Large intestine (tissue), 3 donors: ENCODE results near the gene SF3B4. TPM values are rescaled to one million over a fixed set of nuclear protein-coding genes. Genes with fewer than 3 reads are reported as not detected.

Experiments
- DNase-seq, 2 donors: peaks; one replicate each; pipeline versions ENCODE4 v3.0.0 to v3.0.0-alpha.2; 2013
- H3K27ac ChIP-seq: one replicate; pipeline ENCODE4 v1.5.1; 2013; ENCODE audit warnings: low read length
- H3K27me3 ChIP-seq: 2 replicates; pipeline ENCODE4 v1.6.1; 2013; ENCODE audit warnings: low read length; ENCODE audit not compliant: control insufficient read depth, insufficient read depth
- H3K36me3 ChIP-seq: 2 replicates; pipeline ENCODE4 v1.6.1; 2013; ENCODE audit warnings: low read length; ENCODE audit not compliant: control insufficient read depth, insufficient read depth
- H3K4me1 ChIP-seq: one replicate; pipeline ENCODE4 v1.6.1; 2013; ENCODE audit warnings: low read length; ENCODE audit not compliant: control insufficient read depth, insufficient read depth
- H3K4me3 ChIP-seq: one replicate; pipeline ENCODE4 v1.5.1; 2013; ENCODE audit warnings: low read length
- H3K9me3 ChIP-seq: one replicate; pipeline ENCODE4 v1.6.1; 2013; ENCODE audit warnings: mild to moderate bottlenecking, low read depth, low read length, moderate library complexity; ENCODE audit not compliant: control insufficient read depth
- whole genome bisulfite sequencing: methylation state at CpG from one replicate; pipeline ENCODE4 v1.1.5; 2013; ENCODE audit warnings: low lambda C conversion rate; ENCODE audit not compliant: insufficient coverage; 5-methylcytosine and 5-hydroxymethylcytosine counted together
- polyA plus RNA-seq: library from polyadenylated mRNA; unstranded; fragments of 120-200 nt; gene quantifications from one replicate; pipeline ENCODE4 v1.2.1, GENCODE V29; 2013

Gene SF3B4
- polyA plus RNA-seq, 1 donor: 57.3 TPM

- Histone ChIP-seq H3K27ac (peak within 1 kb of the TSS; percentile 98), H3K4me1 (peaks cover 64% of the 10 kb centered on the region), H3K9me3 (no peaks in the 10 kb centered on the region), H3K27me3 (no peaks in the 10 kb centered on the region), H3K4me3 (peak within 1 kb of the TSS; percentile 80), H3K36me3 (peaks cover 27% of the 10 kb centered on the region)
- WGBS: no CpG with 5 or more reads among the region's 18 CpGs
- DNase-seq: peak; percentile 86 to 94
Observed at GRCh38 chr1:149936170-149936991, 8.8 kb upstream of the SF3B4 start, which contains the start of gene MTMR11. TSS of gene MTMR11 (minus strand) at chr1:149936879. CDS start at chr1:149936647, 232 bp downstream.

DNA sequence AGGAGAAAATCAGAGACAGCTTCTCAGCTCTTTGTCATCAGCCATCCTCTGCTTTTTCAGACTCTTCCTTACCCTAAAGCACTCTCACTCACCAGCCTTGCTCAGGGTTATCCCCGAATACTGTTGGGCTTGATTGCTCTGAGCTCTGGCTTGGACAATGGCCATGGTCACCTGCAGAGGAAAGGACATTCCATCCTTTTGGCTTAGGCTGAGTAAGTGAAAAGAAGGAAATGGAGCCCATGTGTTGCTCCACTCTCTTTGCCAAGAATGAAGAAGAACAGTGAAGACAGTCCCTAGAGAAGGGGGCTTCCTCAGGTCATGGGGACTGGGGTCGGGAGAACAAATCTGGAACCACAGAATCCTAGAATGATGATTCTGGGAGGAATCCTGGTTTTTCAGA lies 6.8 kb upstream of the SF3B4 start:
- no peaks in the 10 kb centered on the region for H3K9me3 ChIP-seq
- WGBS: no CpG with 5 or more reads among the region's 2 CpGs
- H3K4me1 ChIP-seq: peaks cover 66% of the 10 kb centered on the region
- peaks cover 48% of the 10 kb centered on the region for H3K36me3 ChIP-seq
- no peaks in the 10 kb centered on the region for H3K27me3 ChIP-seq
- peak overlapping the region; percentile 80 for H3K4me3 ChIP-seq
- no peak overlapping the region for H3K27ac ChIP-seq
- no peak for DNase-seq

GRCh38 chr1:149933208-149933607 lies 5.6 kb upstream of the SF3B4 start:
- WGBS: no CpG with 5 or more reads among the region's 4 CpGs
- DNase-seq: no peak
- H3K27ac ChIP-seq: peak overlapping the region; percentile 30
- H3K4me3 ChIP-seq: no peak overlapping the region
- H3K27me3 ChIP-seq: no peaks in the 10 kb centered on the region
- peaks cover 56% of the 10 kb centered on the region for H3K36me3 ChIP-seq
- H3K4me1 ChIP-seq: peaks cover 70% of the 10 kb centered on the region
- no peaks in the 10 kb centered on the region for H3K9me3 ChIP-seq

- Histone ChIP-seq H3K4me3 (no peak overlapping the region), H3K36me3 (peaks cover 56% of the 10 kb centered on the region)
- 60% methylated on average over 1 of the region's 8 CpGs for WGBS
Observed at GRCh38 chr1:149932474-149932873, 4.9 kb upstream of the SF3B4 start.

DNA sequence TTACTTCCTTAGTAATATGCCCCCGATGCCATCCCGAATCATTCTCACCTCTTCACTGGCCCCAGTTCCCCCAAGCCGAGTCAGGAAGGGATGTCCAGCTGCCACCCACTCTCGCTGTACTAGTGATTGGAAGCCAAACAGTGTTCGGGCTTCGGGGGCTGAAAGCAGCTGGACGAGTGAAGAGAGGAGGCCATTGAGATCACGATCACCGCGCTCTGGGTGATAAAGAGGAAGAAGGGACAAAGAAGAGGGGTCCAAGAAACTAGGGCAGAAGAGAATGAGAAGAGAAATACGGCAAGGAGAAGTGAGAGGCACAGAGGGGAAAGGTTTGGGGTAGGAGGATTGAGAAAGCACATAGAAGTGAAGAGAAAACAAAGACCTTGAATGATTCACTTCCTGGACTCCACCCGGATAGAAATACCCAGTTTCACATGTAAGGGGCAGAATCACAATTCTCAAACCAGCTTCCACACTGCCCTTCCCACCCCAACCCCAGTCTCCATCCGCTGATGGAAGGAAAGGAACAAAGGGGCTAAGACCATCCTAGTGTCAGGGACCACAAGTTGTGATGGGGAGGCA lies 3.7 kb upstream of the SF3B4 start:
- Histone ChIP-seq H3K27me3 (no peaks in the 10 kb centered on the region), H3K4me1 (peaks cover 60% of the 10 kb centered on the region), H3K27ac (no peak overlapping the region), H3K36me3 (peaks cover 61% of the 10 kb centered on the region), H3K4me3 (no peak overlapping the region), H3K9me3 (no peaks in the 10 kb centered on the region)
- WGBS: 100% methylated on average over 7 of the region's 13 CpGs
- DNase-seq: no peak

More at GRCh38 chr1:149932474-149932873, 4.9 kb upstream of the SF3B4 start:
- DNase-seq: peak in 1 of 2 donors; percentile 41
- H3K4me1 ChIP-seq: peaks cover 65% of the 10 kb centered on the region
- H3K27ac ChIP-seq: peak overlapping the region; percentile 30
- H3K9me3 ChIP-seq: no peaks in the 10 kb centered on the region
- no peaks in the 10 kb centered on the region for H3K27me3 ChIP-seq

- Histone ChIP-seq H3K27me3 (no peaks in the 10 kb centered on the region), H3K4me1 (peaks cover 64% of the 10 kb centered on the region), H3K36me3 (peaks cover 75% of the 10 kb centered on the region), H3K27ac (no peak overlapping the region), H3K9me3 (no peaks in the 10 kb centered on the region), H3K4me3 (no peak overlapping the region)
- no peak for DNase-seq
- WGBS: no CpG with 5 or more reads among the region's 2 CpGs
Observed at GRCh38 chr1:149929856-149930255, 2.3 kb upstream of the SF3B4 start.

DNA sequence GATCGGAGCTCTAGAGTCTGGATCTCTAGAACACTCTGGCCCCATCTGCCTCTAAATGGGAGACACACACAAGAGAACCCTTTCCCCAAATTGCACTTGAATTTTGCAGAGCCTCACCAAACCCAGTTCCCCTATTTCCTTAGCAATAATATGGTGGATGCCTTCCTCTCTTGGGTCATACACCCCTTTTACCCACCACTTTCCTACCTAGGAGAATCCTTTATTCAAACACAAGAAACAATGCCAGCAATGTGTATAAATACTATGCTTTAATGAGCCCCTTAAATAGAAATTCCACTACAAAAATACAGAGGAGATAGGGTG lies 760 bp upstream of the SF3B4 start:
- Histone ChIP-seq H3K4me3 (peak overlapping the region; percentile 76), H3K27me3 (no peaks in the 10 kb centered on the region), H3K36me3 (peaks cover 75% of the 10 kb centered on the region), H3K9me3 (no peaks in the 10 kb centered on the region), H3K4me1 (peaks cover 49% of the 10 kb centered on the region), H3K27ac (peak overlapping the region; percentile 99)
- no peak for DNase-seq
- WGBS: no CpG with 5 or more reads among the region's 1 CpG

DNA sequence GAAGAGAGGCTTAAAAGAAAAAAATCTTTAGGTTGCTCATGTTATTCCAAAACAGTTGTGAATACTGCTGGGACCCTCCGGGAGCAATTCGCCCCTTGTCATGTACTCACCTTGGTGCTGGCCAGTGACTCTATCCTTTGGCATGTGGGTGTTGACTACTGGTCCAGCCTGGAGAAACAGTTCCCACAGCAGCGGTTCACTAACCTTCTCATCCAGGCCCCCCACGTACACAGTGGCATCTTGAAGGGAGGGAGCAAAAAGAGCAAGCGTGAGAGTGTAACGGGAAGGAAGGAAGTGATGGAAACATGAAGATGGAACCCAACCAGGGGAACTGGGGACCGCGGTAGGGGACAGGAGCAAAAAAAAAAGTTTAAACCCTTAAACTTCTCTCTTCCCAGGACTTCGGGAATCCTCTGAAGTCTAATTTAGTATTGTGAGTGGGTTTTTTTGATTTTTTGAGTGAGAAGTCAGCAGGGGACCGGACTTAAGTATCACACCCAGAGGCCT lies 494 bp downstream of the SF3B4 start:
- peaks cover 81% of the 10 kb centered on the region for H3K36me3 ChIP-seq
- no peaks in the 10 kb centered on the region for H3K27me3 ChIP-seq
- no peak for DNase-seq
- peak overlapping the region; percentile 76 for H3K4me3 ChIP-seq
- peak overlapping the region; percentile 99 for H3K27ac ChIP-seq
- H3K4me1 ChIP-seq: peaks cover 45% of the 10 kb centered on the region
- no peaks in the 10 kb centered on the region for H3K9me3 ChIP-seq
- 5% methylated on average over 4 of the region's 10 CpGs for WGBS

DNA sequence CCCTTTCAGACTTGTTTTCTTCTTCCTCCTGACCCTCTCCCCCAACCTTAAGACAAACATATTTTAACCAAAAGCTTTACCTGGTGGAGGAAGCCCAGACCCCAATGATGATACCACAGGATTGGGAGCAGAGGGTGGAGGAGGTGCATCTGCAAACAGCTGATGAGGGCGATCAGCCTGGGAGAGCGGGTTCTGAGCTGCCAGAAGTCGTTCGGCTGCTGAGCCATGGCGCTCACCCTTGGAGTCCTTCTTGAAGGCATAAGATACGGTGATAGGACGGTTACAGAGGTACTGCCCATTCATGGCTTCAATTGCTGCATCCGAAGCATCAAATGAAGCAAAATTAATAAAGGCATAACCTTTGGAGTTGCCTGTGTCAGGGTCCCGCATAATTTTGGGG lies 1.3 kb downstream of the SF3B4 start:
- Histone ChIP-seq H3K36me3 (peaks cover 76% of the 10 kb centered on the region), H3K27me3 (no peaks in the 10 kb centered on the region), H3K4me1 (peaks cover 37% of the 10 kb centered on the region), H3K9me3 (no peaks in the 10 kb centered on the region), H3K4me3 (no peak overlapping the region), H3K27ac (no peak overlapping the region)
- no peak for DNase-seq
- WGBS: 100% methylated on average over 1 of the region's 9 CpGs

- no peak overlapping the region for H3K4me3 ChIP-seq
- peaks cover 70% of the 10 kb centered on the region for H3K36me3 ChIP-seq
- no peak overlapping the region for H3K27ac ChIP-seq
- H3K27me3 ChIP-seq: no peaks in the 10 kb centered on the region
- DNase-seq: no peak
- peaks cover 35% of the 10 kb centered on the region for H3K4me1 ChIP-seq
- H3K9me3 ChIP-seq: no peaks in the 10 kb centered on the region
- WGBS: no CpG with 5 or more reads among the region's 2 CpGs
Observed at GRCh38 chr1:149925751-149926150, 1.9 kb downstream of the SF3B4 start.
